Activated CD8-positive, alpha-beta memory T cell treated with anti-CD3 and anti-CD28 coated beads for 48 hours (primary cell): Measurements from ENCODE around the gene TMEM170A.
"Not testable (repeated sequence)": the region's sequence is repeated elsewhere in the genome, so short reads cannot be mapped to it uniquely, and the experiment has no call there.

Source experiments
- DNase-seq, 3 experiments: peaks; one replicate each; pipeline ENCODE4 v3.0.0-alpha.2; 2020; ENCODE audit warnings: low read depth in 2 of 3, low spot score in 2 of 3

TMEM170A gene

DNA sequence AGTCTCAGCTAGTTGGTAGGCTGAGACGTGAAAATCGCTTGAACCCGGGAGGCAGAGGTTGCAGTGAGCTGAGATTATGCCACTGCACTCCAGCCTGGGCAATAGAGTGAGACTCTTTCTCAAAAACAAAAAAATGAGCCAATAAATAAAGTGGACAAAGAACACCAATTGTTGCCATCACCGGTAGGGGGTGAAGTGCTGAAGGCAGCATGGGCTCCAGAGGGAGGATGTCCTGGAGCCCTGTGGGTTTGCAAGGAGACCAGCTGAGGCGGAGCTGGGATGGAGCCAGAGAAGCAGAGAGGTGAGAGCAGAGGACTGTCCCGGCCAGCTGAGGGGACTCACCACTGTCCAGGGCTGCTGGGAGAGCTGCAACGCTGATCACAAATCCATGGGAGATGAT is 17.0 kb upstream of the TMEM170A start:
- no peak for DNase-seq

DNA sequence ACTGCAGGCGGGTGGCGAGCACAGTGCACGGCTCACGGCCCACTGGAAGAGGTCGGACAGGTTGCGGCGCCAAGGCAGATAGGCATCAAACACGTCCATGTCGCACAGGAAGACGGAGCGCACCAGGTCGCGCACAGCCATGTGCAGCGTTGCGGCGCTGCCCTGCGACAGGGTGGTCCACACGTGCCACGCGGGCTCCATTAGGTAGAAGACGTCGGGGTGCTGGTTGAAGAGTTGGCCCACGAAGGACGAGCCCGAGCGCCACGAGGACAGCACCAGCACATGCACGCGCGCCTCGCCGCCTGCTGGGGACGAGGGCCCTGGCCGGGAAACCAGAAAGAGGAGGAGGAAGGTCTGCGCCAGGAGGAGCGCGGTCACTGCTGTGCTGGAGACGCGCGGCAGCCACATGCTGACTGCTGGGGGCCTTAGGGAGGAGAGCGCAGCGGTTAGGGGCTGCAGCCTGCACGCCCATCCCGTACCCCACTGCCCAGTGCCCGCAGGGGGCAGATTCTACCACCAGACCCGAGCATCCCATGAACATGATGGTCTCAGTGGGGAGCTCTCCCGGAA is 15.0 kb upstream of the TMEM170A start:
- no peak for DNase-seq

DNA sequence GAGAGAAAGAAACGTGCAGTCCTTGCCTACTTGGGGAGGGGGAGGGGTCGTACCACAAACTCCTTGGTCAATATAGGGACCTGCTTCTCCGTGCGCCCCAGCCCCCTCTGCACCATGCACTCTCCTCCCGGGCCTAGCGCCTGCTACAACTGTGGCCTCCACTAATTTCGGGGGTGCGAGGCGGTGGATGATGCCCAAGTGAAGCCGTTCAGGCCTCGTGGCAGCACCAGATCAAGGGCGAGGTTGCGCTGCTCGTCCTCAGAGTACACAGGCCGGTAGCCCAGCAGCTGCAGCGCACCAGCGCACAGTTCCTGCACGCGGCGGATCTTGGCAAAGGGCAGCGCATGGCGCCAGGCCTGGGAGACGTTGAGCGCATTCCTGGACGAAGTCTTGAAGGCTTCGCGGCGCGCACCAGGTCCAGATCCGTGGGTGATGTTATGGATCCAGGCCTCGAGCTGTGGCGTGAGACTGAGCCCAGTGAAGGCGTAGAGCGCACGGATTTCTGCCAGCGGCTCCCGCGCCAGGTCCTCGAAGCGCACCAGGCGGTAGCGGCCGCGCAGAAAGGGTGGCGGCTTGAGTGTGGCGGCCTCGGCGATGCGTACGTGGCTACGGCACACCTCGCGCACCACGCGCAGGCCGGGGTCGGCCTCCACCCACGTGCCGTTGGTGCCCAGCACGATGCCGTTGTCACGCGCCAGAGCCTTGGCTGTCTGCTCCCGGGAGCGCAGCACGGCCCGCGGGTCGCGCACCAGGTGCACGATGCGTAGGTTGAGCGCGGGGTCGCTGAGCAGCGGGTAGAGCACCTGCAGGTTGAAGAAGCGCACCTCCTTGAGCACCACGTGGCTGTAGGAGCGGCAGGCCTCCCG is 14.2 kb upstream of the TMEM170A start:
- DNase-seq = no peak

DNA sequence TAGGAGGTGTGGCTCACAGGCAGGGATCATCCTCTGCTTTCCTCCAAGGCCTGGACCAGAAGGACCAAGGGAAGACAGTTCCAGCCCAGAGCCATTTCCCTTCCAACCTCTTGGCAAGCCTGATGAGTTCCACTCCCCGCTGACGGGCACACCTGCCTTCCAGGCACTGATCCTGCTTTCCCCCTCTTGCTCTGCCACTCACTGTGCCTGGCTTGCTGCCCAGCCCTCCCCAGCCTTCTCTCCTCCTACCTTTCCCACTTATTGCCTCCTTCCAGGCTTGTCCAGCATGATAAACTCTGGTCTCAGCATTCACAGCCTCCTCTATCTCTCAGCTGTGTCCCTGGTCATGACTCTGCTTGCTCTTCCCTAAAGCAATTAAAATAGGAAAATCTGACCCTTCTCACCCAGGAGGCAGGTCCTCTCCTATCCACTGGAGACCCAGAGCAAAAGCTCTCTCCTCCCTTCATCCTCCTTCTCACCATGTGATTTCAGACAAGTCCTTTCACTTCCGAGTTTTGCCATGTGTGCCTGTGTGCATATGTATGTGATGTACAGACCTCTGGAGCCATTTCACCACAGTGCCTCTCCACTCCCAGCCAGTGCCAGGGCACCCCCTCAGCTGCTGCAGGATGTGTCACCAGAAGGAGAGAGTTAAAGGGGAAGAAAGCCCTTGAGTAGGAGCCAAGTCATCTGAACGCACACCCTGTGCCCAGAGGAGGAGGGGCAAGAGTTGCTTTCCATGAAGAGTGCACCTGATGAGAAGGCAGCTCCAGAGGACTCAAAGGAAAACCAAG is 13.4 kb upstream of the TMEM170A start:
- no peak for DNase-seq

DNA sequence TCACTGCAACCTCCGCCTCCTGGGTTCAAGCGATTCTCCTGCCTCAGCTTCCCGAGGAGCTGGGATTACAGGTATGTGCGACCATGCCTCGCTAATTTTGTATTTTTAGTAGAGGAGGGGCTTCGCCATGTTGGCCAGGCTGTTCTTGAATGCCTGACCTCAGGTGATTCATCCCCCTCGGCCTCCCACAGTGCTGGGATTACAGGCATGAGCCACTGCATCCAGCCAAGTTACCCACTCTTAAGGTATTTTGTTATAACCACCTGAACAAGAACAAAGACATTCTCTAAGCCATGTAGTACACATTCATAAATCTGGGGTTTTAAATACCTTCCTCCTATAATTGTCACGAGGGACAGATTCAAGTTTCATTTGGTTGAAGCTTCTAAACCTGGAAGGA is 12.3 kb upstream of the TMEM170A start:
- no peak for DNase-seq

DNA sequence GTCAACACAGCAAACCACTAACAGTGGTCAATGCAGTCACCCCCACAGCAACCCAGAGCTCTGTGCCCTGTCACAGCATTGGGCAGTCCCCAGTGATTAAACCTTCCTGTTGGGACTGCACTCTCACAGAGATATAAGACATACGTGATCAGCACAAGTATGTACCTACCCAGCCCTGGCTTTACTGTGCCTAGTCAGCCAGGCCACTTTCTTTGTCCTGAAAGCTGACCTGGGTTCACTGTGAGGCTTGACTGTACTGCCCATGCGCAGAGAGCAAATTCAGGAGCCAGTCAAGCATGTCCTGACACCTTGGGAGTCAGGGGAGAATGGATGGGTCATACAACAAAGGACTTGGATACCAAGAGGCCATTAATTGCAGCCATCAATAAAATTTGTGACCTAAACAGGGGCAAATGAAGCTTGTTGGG is 10.9 kb upstream of the TMEM170A start:
- DNase-seq = no peak

DNA sequence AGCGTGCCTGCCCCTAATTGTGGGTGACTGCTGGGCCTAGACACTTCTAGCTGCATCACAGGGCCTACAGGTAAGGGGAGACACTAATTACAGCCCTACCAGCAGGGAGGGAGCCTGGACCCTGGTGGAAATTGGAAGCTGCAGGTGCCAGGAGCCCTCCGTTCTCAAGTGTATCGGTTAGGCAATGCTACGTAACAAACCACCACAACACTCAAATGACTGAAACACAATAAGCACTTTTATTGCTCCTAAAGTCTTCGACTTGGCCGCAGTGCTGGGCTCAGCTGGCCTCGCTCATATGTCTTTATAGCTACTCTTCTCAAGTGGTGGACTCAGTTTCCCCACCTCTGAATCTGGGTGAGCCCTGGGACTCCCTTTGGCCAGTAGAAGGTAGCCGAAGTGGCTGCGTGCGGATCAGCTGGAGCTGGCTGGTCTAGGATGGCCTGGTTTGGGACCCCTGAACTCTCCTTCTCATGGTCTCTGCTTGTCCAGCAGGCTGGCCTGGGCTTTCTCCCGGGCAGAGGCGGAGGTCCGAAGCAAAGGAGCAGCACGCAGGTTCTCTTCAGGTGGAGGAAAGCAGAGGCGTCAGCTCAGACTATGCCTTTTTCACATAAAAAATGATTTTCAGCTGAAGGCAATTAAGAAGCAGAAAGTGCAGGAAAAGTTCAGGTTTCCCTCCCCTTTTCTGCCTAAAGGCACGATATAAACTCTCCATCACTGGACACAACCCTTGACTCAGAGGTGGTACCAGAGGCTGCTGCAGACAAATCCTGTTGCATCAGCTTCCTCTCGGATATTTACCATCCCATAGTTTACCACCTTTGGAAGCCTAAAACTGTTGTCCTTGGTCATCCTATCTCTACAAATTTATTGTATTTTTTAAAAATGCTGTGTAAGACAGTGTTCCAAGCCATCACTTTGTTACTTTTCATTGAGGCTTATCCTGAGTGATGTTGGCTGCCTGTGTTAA is 8.7 kb upstream of the TMEM170A start:
- DNase-seq = no peak

DNA sequence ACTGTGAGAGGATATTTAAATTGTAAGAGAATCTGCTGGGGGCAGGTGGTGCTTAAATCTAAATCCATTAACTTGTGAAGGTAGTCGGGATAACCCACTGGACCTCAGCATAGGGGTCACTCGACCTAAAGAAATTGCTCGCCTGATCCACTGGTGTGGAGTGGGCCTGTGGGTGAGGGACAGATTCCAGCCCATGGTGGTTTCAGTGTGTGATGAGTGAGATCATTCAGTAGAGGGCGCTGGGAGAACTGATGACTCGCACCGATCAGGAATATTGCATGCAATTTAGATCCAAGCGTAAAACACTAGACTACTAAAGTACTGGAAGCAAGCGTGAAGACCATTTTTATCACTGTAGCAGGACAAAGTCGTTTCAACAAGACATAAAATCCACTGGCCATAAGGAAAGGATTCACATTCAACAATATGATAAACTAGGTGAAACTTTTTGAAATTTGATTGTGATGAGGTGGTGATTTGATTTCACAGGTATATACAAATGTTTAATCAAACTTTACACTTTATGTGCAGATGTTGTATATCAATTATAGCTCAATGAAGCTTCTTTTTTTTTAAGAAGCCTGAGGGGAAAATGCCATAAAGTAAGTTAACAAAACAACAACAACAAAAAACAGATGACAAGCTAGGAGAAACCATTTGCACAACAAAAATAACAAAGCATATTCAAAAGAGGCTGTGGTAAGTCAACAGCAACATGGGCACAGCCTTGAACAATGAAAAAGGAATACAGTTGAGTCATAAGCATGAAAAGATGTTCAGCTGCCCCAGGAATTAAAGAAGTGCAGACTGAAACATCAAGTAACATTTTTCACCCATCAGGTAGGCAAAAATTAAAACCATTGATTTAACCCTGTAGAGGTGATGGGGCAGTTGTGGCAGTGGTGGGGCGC is 7.5 kb upstream of the TMEM170A start:
- DNase-seq = no peak

DNA sequence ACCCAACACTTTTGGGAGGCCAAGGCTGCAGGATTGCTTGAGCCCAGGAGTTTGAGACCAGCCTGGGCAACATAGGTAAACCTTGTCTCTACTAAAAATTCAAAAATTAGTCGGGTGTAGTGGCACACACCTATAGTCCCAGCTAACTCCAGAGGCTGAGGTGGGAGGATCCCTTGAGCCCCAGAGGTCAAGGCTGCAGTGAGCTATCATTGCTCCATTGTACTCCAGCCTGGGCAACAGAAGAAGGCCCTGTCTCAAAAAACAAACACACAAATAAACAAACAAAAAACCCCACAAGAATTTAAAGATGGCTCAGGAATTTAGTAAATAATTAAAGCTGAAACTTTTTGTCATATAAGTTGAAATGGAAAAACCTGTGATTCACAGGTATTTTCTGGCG is 2.3 kb upstream of the TMEM170A start:
- no peak for DNase-seq

DNA sequence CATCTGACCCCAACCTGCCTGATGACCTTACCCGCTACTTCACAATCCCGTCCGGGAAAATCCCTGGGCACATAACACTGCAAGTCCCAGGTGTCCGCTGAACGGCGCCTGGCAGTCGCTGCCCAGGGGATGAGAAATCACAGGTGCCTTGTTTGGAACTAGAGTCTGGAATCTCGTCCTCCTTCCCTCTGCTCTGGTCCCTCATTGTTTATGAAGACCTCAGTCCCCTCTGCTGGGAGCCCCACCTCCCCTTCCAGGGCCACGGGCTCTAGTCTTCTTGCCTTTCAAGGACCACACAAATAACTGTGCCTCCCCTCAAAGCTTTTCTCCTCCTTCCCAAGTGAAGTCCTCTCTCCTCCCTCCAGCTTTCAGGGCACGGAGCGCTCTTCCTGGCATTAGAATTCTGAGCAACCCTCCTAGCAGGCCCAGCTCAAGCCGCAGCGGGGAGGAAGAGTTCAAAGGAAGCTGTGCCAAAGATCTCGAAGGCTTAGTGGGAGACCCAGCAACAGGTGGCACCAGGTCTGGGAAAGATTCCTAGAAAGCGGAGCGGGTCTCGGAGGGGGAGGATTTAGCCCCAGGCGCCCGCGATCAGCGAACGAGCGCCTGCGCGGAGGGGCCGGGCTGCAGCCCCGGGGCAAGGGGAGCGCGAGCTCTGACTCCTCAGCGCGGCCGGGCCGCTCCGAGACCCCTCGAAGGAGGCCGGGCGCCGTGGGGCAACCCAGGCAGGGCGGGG is 934 bp downstream of the TMEM170A start:
- not testable (repeated sequence) for DNase-seq

DNA sequence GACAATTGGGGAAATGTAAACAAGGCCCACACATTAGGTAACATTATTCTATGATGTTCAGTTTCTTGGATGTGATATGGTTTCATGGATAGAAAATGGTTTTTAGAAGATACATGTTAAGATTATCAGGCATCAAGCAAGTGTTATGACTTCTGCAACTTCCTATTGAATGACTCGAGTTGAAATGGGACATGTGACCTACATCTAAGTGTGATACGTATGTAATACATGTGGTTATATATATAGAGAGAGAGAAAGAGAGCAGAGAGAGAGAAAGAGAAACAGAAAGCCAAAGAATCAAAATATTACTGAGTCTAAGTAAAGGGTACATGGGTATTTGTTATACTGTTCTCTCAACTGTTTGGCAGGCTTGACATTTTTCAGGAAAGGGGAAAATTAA is 1.7 kb downstream of the TMEM170A start:
- DNase-seq = no peak

DNA sequence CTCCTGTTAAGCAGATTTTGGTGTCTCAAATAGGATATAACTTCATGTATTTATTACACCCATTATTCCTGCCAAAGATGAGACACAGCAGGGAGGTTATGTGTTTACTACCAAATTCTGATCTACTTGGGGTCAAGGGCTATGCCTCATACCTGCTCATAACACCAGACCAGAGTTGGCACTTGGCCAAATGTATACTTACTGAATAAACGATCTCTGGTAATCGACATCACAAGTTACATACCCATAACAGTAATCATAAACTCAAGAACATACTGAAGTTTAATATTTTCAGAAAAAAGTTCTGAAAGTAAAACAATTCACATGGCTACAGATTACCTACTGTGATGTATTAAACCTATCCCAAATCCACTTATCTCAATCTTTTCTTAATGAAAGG is 2.9 kb downstream of the TMEM170A start:
- DNase-seq = no peak

DNA sequence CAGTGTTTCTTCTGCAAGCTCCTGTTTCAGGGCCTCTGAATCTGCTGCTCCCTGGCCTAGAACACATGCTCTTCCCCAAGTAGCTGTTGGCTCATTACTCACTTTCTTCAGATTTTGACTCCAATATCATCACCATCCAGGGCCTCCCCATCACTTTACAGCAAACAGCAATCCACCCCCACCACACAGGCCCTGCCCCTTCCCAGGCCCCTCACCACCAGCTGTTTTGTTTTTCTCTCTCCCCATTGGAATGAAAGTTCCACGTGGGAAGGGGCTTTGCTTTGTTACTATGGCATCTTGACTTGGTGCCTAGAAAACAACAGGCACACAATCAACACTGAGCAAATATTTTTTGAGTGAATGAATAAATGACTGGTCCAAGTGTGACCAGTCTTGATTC is 4.0 kb downstream of the TMEM170A start:
- DNase-seq = no peak

DNA sequence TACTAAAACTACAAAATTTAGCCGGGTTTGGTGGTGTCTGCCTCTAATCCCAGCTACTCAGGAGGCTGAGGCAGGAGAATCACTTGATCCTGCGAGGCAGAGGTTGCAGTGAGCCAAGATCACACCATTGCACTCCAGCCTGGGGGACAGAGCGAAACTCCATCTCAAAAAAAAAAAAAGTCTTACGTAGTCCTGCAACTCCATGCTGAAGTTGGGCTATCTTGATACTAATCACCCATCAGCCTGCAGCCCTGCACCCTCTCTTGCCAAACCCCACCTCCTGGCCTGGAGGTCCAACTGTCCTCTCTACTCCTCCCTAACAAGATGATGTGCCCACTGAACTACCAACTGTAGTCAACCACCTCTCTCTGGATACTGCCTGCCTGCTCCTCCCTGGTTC is 4.8 kb downstream of the TMEM170A start:
- no peak for DNase-seq

DNA sequence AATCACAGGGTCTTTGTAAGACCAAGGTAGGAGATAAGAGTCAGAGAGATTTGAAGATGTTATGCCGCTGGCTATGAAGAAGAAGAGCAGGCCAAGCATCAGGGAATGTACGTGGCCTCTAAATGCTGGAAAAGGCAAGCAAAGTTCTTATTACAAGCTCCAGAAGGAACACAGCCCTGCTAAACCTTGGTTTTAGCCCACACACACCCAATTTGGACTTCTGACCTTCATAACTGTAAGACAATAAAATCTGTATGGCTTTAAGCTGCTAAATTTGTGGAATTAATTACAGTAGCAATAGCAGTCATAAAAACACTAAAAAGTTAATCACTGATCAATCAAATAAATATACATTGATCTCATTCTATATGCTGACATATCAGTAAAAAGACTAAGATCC is 6.0 kb downstream of the TMEM170A start:
- no peak for DNase-seq

DNA sequence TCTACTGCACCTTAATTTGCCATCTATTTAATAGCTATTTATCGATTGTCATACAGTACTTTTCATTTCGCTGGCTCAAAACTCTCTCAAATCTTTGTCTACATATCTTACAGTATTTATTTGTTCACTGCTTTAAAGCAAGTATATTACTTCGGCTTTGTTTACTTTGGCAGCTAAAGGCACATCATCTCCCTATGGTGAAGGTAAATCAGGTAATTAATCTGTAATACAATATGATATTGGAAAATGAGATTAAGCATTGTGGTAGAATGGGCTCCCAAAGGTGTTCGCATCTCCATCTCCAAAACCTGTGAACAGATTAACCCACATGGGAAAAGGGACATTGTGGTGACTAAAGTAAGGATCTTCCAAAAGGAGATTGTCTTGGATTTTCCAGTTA is 6.5 kb downstream of the TMEM170A start:
- no peak for DNase-seq

DNA sequence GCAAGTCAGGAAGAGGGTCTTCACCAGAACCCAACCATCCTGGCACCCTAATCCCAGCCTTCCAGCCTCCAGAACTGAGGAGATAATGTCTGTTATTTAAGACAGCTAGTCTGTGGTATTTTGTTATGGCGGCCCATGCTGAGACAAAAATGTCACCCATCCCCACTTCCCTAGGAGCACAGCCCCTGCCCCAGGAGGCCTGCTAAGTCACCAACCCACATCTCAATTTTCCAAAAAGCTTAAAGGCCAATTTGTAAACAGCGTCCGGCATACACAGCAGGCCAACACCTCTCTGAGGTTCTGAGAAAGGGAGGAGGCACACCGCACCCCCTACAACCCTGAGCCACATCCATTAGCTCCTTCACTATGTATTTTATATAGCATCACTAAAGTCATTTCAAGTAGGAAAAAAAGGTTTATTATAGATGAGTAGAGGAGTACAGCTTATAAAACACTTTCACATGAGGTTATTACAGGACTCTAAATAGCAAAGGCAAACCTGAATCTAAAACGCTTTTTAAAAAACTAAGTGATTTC is 6.9 kb downstream of the TMEM170A start:
- no peak for DNase-seq

DNA sequence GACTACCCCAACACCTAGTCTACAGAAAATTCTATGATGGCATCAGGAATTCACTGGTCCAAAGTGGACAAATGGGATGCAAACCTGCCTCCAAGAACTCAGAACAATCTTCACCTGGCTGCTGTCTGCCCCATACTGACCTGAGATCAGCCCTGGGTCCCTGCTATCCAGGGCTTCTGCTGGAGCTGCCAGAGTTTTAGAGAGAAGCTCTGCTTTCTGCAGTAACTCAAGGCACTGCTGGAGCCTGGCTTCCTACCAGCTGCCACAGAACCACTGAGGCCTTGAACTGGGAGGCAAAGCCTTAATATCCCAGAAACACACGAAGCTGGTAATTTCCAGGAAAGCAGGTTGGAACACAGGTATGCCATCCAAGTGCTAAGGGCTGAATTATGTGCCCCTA is 7.5 kb downstream of the TMEM170A start:
- no peak for DNase-seq

DNA sequence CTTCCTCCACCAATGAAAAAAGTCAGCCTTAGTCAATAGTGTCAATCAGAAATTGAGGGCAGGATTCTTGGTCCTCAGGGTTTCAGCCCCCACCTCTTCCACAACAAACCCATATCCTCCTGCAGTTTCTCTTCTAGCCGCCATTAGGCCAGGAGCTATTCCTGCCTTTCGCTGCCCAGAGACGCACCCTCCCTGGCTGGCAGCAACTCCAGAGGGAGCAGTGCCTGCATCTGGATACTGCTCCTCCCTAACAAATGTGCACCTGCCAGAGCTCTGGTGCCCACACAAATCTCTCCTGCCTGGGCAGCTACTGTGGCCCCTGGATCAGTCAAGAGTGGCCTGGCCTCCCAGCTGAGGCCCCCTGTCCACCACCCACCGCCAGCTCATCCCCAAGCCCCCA is 8.0 kb downstream of the TMEM170A start:
- not testable (repeated sequence) for DNase-seq
